ENCODE measurements around the gene IL2RG.

Gene IL2RG

GRCh38 chrX:71082124-71082647 is 29.2 kb downstream of the IL2RG start:
- DNase-seq (ENCODE audit: low spot score) (no peak), ATAC-seq (ENCODE audit: low read depth) (no peak)
- TF ChIP-seq, protein P1, sequence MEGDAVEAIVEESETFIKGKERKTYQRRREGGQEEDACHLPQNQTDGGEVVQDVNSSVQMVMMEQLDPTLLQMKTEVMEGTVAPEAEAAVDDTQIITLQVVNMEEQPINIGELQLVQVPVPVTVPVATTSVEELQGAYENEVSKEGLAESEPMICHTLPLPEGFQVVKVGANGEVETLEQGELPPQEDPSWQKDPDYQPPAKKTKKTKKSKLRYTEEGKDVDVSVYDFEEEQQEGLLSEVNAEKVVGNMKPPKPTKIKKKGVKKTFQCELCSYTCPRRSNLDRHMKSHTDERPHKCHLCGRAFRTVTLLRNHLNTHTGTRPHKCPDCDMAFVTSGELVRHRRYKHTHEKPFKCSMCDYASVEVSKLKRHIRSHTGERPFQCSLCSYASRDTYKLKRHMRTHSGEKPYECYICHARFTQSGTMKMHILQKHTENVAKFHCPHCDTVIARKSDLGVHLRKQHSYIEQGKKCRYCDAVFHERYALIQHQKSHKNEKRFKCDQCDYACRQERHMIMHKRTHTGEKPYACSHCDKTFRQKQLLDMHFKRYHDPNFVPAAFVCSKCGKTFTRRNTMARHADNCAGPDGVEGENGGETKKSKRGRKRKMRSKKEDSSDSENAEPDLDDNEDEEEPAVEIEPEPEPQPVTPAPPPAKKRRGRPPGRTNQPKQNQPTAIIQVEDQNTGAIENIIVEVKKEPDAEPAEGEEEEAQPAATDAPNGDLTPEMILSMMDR (IDR thresholded peaks at IDR 0.05; ENCODE audit: poor library complexity, severe bottlenecking) = no peak
- peaks cover 7% of the 10 kb centered on the region for H3K4me1 ChIP-seq (ENCODE audit: insufficient read depth, poor library complexity, severe bottlenecking)
- H3K4me3 ChIP-seq (ENCODE audit: severe bottlenecking) = no peak overlapping the region
- no peaks in the 10 kb centered on the region for H3K9me3 ChIP-seq (ENCODE audit: severe bottlenecking)
- H3K36me3 ChIP-seq (ENCODE audit: low read depth) = no peaks in the 10 kb centered on the region
- H3K27ac ChIP-seq (ENCODE audit: poor library complexity, severe bottlenecking) = no peak overlapping the region
- H3K27me3 ChIP-seq (ENCODE audit: insufficient read depth, poor library complexity, severe bottlenecking) = no peaks in the 10 kb centered on the region

DNA sequence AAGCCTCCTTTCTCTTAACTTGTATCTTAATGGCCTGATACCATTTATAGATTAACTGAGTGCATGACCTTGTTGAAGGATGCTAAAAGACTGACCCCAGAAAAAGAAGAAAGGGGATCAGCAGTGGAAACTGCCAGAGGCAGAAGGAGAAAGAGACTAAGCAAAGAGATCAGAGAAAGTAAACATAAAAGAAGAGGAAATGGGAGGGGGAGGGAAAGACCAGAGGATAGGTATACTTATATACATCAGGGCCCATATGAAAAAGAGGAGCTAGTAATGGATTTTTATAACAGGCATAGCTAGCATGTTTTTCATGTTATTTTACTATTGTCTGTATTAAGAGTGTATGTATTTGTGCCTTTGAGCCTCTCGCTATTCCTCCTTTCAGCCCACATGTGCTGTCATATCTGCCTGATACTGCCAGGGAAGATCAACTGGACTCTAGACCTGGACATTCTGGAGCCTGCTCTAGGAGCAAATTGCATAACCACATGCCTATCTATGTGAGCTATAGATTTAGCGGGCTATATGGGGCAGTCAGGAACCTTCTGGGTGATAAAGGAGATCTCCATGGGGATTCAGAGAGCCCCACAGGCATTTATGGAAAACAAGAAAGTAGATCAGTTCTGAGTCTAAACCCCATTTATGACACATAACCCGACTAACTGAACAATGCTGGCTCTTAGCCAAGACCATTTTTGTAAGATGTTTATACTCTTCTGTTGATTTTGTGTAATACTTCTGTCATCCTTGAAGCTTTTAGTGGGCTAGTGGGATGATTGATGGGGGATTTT is 29.9 kb downstream of the IL2RG start:
- TF ChIP-seq, protein P1 (IDR thresholded peaks at IDR 0.05; ENCODE audit: poor library complexity, severe bottlenecking) = no peak
- Histone ChIP-seq H3K27me3 (ENCODE audit: insufficient read depth, poor library complexity, severe bottlenecking) (no peaks in the 10 kb centered on the region), H3K4me3 (ENCODE audit: severe bottlenecking) (no peak overlapping the region), H3K4me1 (ENCODE audit: insufficient read depth, poor library complexity, severe bottlenecking) (peaks cover 7% of the 10 kb centered on the region), H3K27ac (ENCODE audit: poor library complexity, severe bottlenecking) (no peak overlapping the region), H3K36me3 (ENCODE audit: low read depth) (no peaks in the 10 kb centered on the region), H3K9me3 (ENCODE audit: severe bottlenecking) (no peaks in the 10 kb centered on the region)
- DNase-seq (ENCODE audit: low spot score) (no peak), ATAC-seq (ENCODE audit: low read depth) (peak; percentile 70)

GRCh38 chrX:71070531-71070930 is 40.8 kb downstream of the IL2RG start:
- DNase-seq (ENCODE audit: low spot score) = no peak
- Histone ChIP-seq H3K27ac (ENCODE audit: poor library complexity, severe bottlenecking) (no peak overlapping the region), H3K36me3 (ENCODE audit: low read depth) (no peaks in the 10 kb centered on the region), H3K27me3 (ENCODE audit: insufficient read depth, poor library complexity, severe bottlenecking) (no peaks in the 10 kb centered on the region), H3K9me3 (ENCODE audit: severe bottlenecking) (no peaks in the 10 kb centered on the region), H3K4me1 (ENCODE audit: insufficient read depth, poor library complexity, severe bottlenecking) (peaks cover 13% of the 10 kb centered on the region), H3K4me3 (ENCODE audit: severe bottlenecking) (no peak overlapping the region)
- ATAC-seq (ENCODE audit: low read depth) = no peak
- TF ChIP-seq, protein P1 (IDR thresholded peaks at IDR 0.05; ENCODE audit: poor library complexity, severe bottlenecking) = no peak

- peaks cover 8% of the 10 kb centered on the region for H3K4me1 ChIP-seq (ENCODE audit: insufficient read depth, poor library complexity, severe bottlenecking)
- no peaks in the 10 kb centered on the region for H3K27me3 ChIP-seq (ENCODE audit: insufficient read depth, poor library complexity, severe bottlenecking)
- TF ChIP-seq, protein P1 (IDR thresholded peaks at IDR 0.05; ENCODE audit: poor library complexity, severe bottlenecking) = no peak
- 0 out of 2 replicates have a peak, but pooled peaks cover 6% of the 10 kb centered on the region for H3K36me3 ChIP-seq (ENCODE audit: low read depth)
- no peaks in the 10 kb centered on the region for H3K9me3 ChIP-seq (ENCODE audit: severe bottlenecking)
- DNase-seq (ENCODE audit: low spot score) (peak; percentile 86), ATAC-seq (ENCODE audit: low read depth) (peak; percentile 92)
- H3K4me3 ChIP-seq (ENCODE audit: severe bottlenecking) = peak within 1 kb of the TSS; percentile 99
- peak within 1 kb of the TSS; percentile 66 for H3K27ac ChIP-seq (ENCODE audit: poor library complexity, severe bottlenecking)
These were observed 43.1 kb downstream of the IL2RG start, which contains the start of gene SNX12 for GRCh38 chrX:71068044-71068918. TSS of gene SNX12 (minus strand) at chrX:71068334. CDS start at chrX:71068306, 28 bp downstream.
